Lung (tissue), 16 donors: ENCODE measurements around the gene RALBP1. TPM values are rescaled to one million over a fixed set of nuclear protein-coding genes. Genes with fewer than 3 reads are reported as not detected.

Source experiments
- ATAC-seq: fragments of 200-7000 bp; cut with Tn5 transposase; one replicate; pipeline ENCODE4 v1.9.1; 2020; ENCODE audit warnings: moderate number of reproducible peaks; ENCODE audit not compliant: insufficient read depth, low FRiP score
- DNase-seq, 3 donors: peaks; one replicate each; pipeline ENCODE4 v3.0.0-alpha.2; 2013 to 2017
- H3K27ac ChIP-seq, 2 donors: one replicate each; pipeline ENCODE4 v1.5.1; 2013; ENCODE audit warnings: mild to moderate bottlenecking in 2 of 2, moderate library complexity in 2 of 2, control low read depth in 1 of 2, inconsistent platforms in 1 of 2, low read depth in 1 of 2, low read length in 1 of 2
- H3K27me3 ChIP-seq, 3 donors: one replicate each; pipeline ENCODE4 v1.5.1; 2013; ENCODE audit warnings: low read length in 2 of 3; ENCODE audit not compliant: control insufficient read depth in 3 of 3, insufficient read depth in 3 of 3
- H3K36me3 ChIP-seq, 4 donors: one replicate each; pipeline ENCODE4 v1.5.1; 2013; ENCODE audit warnings: low read length in 4 of 4, mild to moderate bottlenecking in 1 of 4, moderate library complexity in 1 of 4; ENCODE audit not compliant: control insufficient read depth in 4 of 4, insufficient read depth in 4 of 4
- H3K4me1 ChIP-seq, 5 donors: one replicate each; pipeline ENCODE4 v1.5.1; 2013; ENCODE audit warnings: low read length in 5 of 5, mild to moderate bottlenecking in 2 of 5, moderate library complexity in 1 of 5; ENCODE audit not compliant: control insufficient read depth in 5 of 5, insufficient read depth in 5 of 5
- H3K4me3 ChIP-seq: one replicate; pipeline ENCODE4 v1.5.1; 2013; ENCODE audit warnings: mild to moderate bottlenecking, control low read depth, moderate library complexity
- H3K9ac ChIP-seq, 2 donors: one replicate each; pipeline ENCODE4 v1.5.1; 2013; ENCODE audit warnings: low read length in 2 of 2, control low read depth in 1 of 2; ENCODE audit not compliant: insufficient read depth in 1 of 2
- H3K9me3 ChIP-seq, 4 donors: one replicate each; pipeline ENCODE4 v1.5.1; 2013; ENCODE audit warnings: low read length in 3 of 4, mild to moderate bottlenecking in 1 of 4, moderate library complexity in 1 of 4; ENCODE audit not compliant: control insufficient read depth in 4 of 4, insufficient read depth in 3 of 4
- CTCF ChIP-seq: IDR thresholded peaks from 2 replicates; pipeline ENCODE4 v1.5.1; 2012; ENCODE audit warnings: mild to moderate bottlenecking; ENCODE audit errors: control extremely low read depth, extremely low read depth
- WGBS, 2 donors: extraction: QIAGEN DNeasy Blood & Tissue Kit; methylation state at CpG; one replicate each; pipeline ENCODE4 v1.1.7; 2013; 5-methylcytosine and 5-hydroxymethylcytosine counted together
- long read RNA-seq, 5 donors: transcript quantifications; one replicate each; lab custom pipeline, GENCODE V29; 2026
- polyA plus RNA-seq, 2 donors: library from polyadenylated mRNA; stranded (reverse); fragments of 200-250 nt; gene quantifications; one replicate each; pipeline ENCODE4 v1.2.1, GENCODE V29; 2013
- total RNA-seq, 2 donors: library from RNA; depleted of rRNA in 1 of 2; stranded (reverse); fragments of >200 nt in 1 of 2; gene quantifications; one replicate each; pipeline ENCODE4 v1.2.1, GENCODE V29; 2014 to 2021
- donor health status: control.
- donor health status: control.
- donor health status: Bipolar disorder and iron deficiency.
- donor health status: healthy.
- donor health status: DM: yes; HTN: yes; CAD: no.

Gene RALBP1
- total RNA-seq: 10 to 100 TPM; 38.0 to 58.2 TPM
- polyA plus RNA-seq: 10 to 100 TPM; 19.8 to 28.9 TPM
- long read RNA-seq, donor 1, full-length matches to known transcripts: 16 of 16 reads
- long read RNA-seq, donor 1, partial matches to known transcripts: 0 of 16 reads
- long read RNA-seq, donor 1, other reads (novel, unspliced or antisense): 0 of 16 reads
- long read RNA-seq, donor 2, full-length matches to known transcripts: 10 of 10 reads
- long read RNA-seq, donor 2, partial matches to known transcripts: 0 of 10 reads
- long read RNA-seq, donor 2, other reads (novel, unspliced or antisense): 0 of 10 reads
- long read RNA-seq, donor 3, full-length matches to known transcripts: 13 of 13 reads
- long read RNA-seq, donor 3, partial matches to known transcripts: 0 of 13 reads
- long read RNA-seq, donor 3, other reads (novel, unspliced or antisense): 0 of 13 reads
- long read RNA-seq, donor 4, transcript RALBP1-206 (3 exons, 3,676 nt): major isoform, 8 of 9 reads
- long read RNA-seq, donor 4, partial matches to known transcripts: 0 of 9 reads
- long read RNA-seq, donor 4, other reads (novel, unspliced or antisense): 0 of 9 reads
- long read RNA-seq, donor 5, full-length matches to known transcripts: 20 of 28 reads
- long read RNA-seq, donor 5, partial matches to known transcripts: 8 of 28 reads
- long read RNA-seq, donor 5, other reads (novel, unspliced or antisense): 0 of 28 reads

- Histone ChIP-seq H3K4me3 (peak within 1 kb of the TSS; percentile 92), H3K9me3 (peaks cover 0 to 18% (median 0%) of the 10 kb centered on the region in 4 donors)
- peak; percentile 100 for DNase-seq
Measured at GRCh38 chr18:9474983-9475642, at the start of gene RALBP1. TSS of gene RALBP1 (plus strand) at chr18:9475513. CDS start at chr18:9513046, 37,533 bp downstream.

GRCh38 chr18:9426753-9427152, 48.6 kb upstream of the RALBP1 start:
- WGBS, 2 donors: 92 to 94% methylated on average over 7 of the region's 7 CpGs
- no peaks in the 10 kb centered on the region for H3K36me3 ChIP-seq
- no peak for DNase-seq
- no peak overlapping the region for H3K27ac ChIP-seq
- TF ChIP-seq CTCF: no peak
- no peaks in the 10 kb centered on the region for H3K9me3 ChIP-seq
- no peaks in the 10 kb centered on the region for H3K27me3 ChIP-seq
- no peak overlapping the region for H3K9ac ChIP-seq
- H3K4me1 ChIP-seq: peaks cover 0 to 17% (median 2%) of the 10 kb centered on the region in 5 donors
- ATAC-seq: no peak
- no peak overlapping the region for H3K4me3 ChIP-seq

More at GRCh38 chr18:9474983-9475642, at the start of gene RALBP1:
- no peaks in the 10 kb centered on the region for H3K27me3 ChIP-seq
- no peak for TF ChIP-seq CTCF
- H3K36me3 ChIP-seq: peaks cover 0 to 7% (median 2%) of the 10 kb centered on the region in 4 donors
- H3K4me1 ChIP-seq: peaks cover 0 to 20% (median 0%) of the 10 kb centered on the region in 5 donors
- H3K27ac ChIP-seq: peak within 1 kb of the TSS; percentile 81 to 98
- WGBS, 2 donors: 0% methylated on average over 64 to 69 of the region's 69 CpGs
- peak within 1 kb of the TSS; percentile 84 to 88 for H3K9ac ChIP-seq
- peak; percentile 98 for ATAC-seq

GRCh38 chr18:9428301-9428706, 47.0 kb upstream of the RALBP1 start:
- Histone ChIP-seq H3K27me3 (no peaks in the 10 kb centered on the region), H3K9ac (no peak overlapping the region), H3K4me1 (peaks cover 0 to 20% (median 2%) of the 10 kb centered on the region in 5 donors), H3K27ac (no peak overlapping the region), H3K4me3 (no peak overlapping the region), H3K36me3 (no peaks in the 10 kb centered on the region), H3K9me3 (no peaks in the 10 kb centered on the region)
- no peak for TF ChIP-seq CTCF
- DNase-seq (peak; percentile 26 to 51 (median 40)), ATAC-seq (no peak)
- 77 to 94% methylated on average over 11 of the region's 11 CpGs for WGBS, 2 donors
